CD8-positive, alpha-beta memory T cell (primary cell): ENCODE measurements around the gene CCDC110. TPM values are rescaled to one million over a fixed set of nuclear protein-coding genes. Genes with fewer than 3 reads are reported as not detected.

ENCODE experiments used
- CTCF ChIA-PET: fragments of 350-600 bp; sonication (Branson Sonifier 250); formaldehyde crosslinking; loops from one replicate; lab custom pipeline; 2021; ENCODE audit warnings: antibody characterized with exemption; lab: Charles Lee
- POLR2A ChIA-PET: fragments of 350-600 bp; sonication (Branson Sonifier 250); formaldehyde crosslinking; loops from one replicate; lab custom pipeline; 2021; ENCODE audit warnings: antibody characterized with exemption; lab: Charles Lee
- DNase-seq, 5 donors: peaks; one replicate each; pipeline versions ENCODE4 v3.0.0 to v3.0.0-alpha.2; 2020 to 2022; ENCODE audit warnings: mixed read lengths in 1 of 5
- H3K27ac ChIP-seq: one replicate; pipeline ENCODE4 v1.7.0; 2013; ENCODE audit warnings: low read depth, mild to moderate bottlenecking, low read length, moderate library complexity
- H3K27me3 ChIP-seq: 2 replicates; pipeline ENCODE4 v1.7.0; 2013; ENCODE audit warnings: low read length, mild to moderate bottlenecking; ENCODE audit not compliant: insufficient read depth, poor library complexity, severe bottlenecking
- H3K36me3 ChIP-seq: 2 replicates; pipeline ENCODE4 v1.7.0; 2013; ENCODE audit warnings: mild to moderate bottlenecking, low read length, moderate library complexity; ENCODE audit not compliant: insufficient read depth
- H3K4me1 ChIP-seq: 2 replicates; pipeline ENCODE4 v1.7.0; 2013; ENCODE audit warnings: mild to moderate bottlenecking, low read length, moderate library complexity; ENCODE audit not compliant: insufficient read depth
- H3K4me3 ChIP-seq: 2 replicates; pipeline ENCODE4 v1.7.0; 2013; ENCODE audit warnings: mild to moderate bottlenecking, low read length
- H3K9me3 ChIP-seq: 2 replicates; pipeline ENCODE4 v1.7.0; 2013; ENCODE audit warnings: mild to moderate bottlenecking, low read length
- H3K27ac Mint-ChIP-seq, 8 donors: one replicate each; pipeline ENCODE4 v1.8.0; 2020 to 2021; ENCODE audit warnings: mixed read lengths in 8 of 8, mild to moderate bottlenecking in 6 of 8, inconsistent platforms in 3 of 8, moderate library complexity in 3 of 8
- H3K27me3 Mint-ChIP-seq, 2 donors: one replicate each; pipeline ENCODE4 v1.8.0; 2020 to 2021; ENCODE audit warnings: mixed read lengths in 2 of 2, mild to moderate bottlenecking in 1 of 2, moderate library complexity in 1 of 2
- H3K36me3 Mint-ChIP-seq, 3 donors: one replicate each; pipeline ENCODE4 v1.8.0; 2020 to 2021; ENCODE audit warnings: mixed read lengths in 3 of 3, inconsistent platforms in 1 of 3, mild to moderate bottlenecking in 1 of 3
- H3K4me1 Mint-ChIP-seq, 3 donors: one replicate each; pipeline ENCODE4 v1.8.0; 2020 to 2021; ENCODE audit warnings: mixed read lengths in 3 of 3, inconsistent platforms in 1 of 3, mild to moderate bottlenecking in 1 of 3
- H3K4me3 Mint-ChIP-seq, 7 donors: one replicate each; pipeline ENCODE4 v1.8.0; 2020 to 2021; ENCODE audit warnings: mixed read lengths in 7 of 7, mild to moderate bottlenecking in 6 of 7, moderate library complexity in 4 of 7, inconsistent platforms in 2 of 7
- H3K9me3 Mint-ChIP-seq, 5 donors: one replicate each; pipeline ENCODE4 v1.8.0; 2020 to 2022; ENCODE audit warnings: mixed read lengths in 5 of 5, mild to moderate bottlenecking in 3 of 5, moderate library complexity in 2 of 5, inconsistent platforms in 1 of 5
- polyA plus RNA-seq: library from polyadenylated mRNA; unstranded; fragments of 300-500 nt; fragmentation: Illumina TruSeq; gene quantifications from one replicate; pipeline ENCODE4 v1.2.3, GENCODE V29; 2021
- total RNA-seq, 2 experiments: library from RNA; stranded (reverse); gene quantifications; one replicate each; pipeline ENCODE4 v1.2.3, GENCODE V29; 2021

The CCDC110 gene
- total and polyA plus RNA-seq, 3 experiments from 2014 or later = not detected

- Mint-ChIP-seq H3K4me3 (no peak overlapping the region), H3K36me3 (peaks cover 7 to 64% (median 17%) of the 10 kb centered on the region in 3 donors), H3K27ac (no peak overlapping the region), H3K9me3 (no peaks in the 10 kb centered on the region), H3K4me1 (no peaks in the 10 kb centered on the region), H3K27me3 (no peaks in the 10 kb centered on the region)
- peaks cover 6% of the 10 kb centered on the region for H3K36me3 ChIP-seq
- ChIA-PET CTCF (no interaction called here), POLR2A (no interaction called here)
- H3K27ac ChIP-seq = no peak overlapping the region
- H3K4me1 ChIP-seq = no peaks in the 10 kb centered on the region
- no peak overlapping the region for H3K4me3 ChIP-seq
- no peaks in the 10 kb centered on the region for H3K27me3 ChIP-seq
- H3K9me3 ChIP-seq = no peaks in the 10 kb centered on the region
- DNase-seq = no peak
These were observed 59.7 kb downstream of the CCDC110 start for GRCh38 chr4:185411849-185412248.

- Histone ChIP-seq H3K4me3 (no peak overlapping the region), H3K27ac (no peak overlapping the region), H3K36me3 (peaks cover 6% of the 10 kb centered on the region), H3K27me3 (no peaks in the 10 kb centered on the region), H3K4me1 (no peaks in the 10 kb centered on the region), H3K9me3 (no peaks in the 10 kb centered on the region)
- no peak overlapping the region for H3K4me3 Mint-ChIP-seq
- H3K36me3 Mint-ChIP-seq = peaks cover 7 to 57% (median 22%) of the 10 kb centered on the region in 3 donors
- ChIA-PET CTCF (no interaction called here), POLR2A (no interaction called here)
- no peaks in the 10 kb centered on the region for H3K9me3 Mint-ChIP-seq
- H3K4me1 Mint-ChIP-seq = no peaks in the 10 kb centered on the region
- H3K27me3 Mint-ChIP-seq = no peaks in the 10 kb centered on the region
- DNase-seq = no peak
- H3K27ac Mint-ChIP-seq = peak overlapping the region in 1 of 8 donors; percentile 14
These were observed 63.1 kb downstream of the CCDC110 start for GRCh38 chr4:185408432-185408831.

GRCh38 chr4:185405296-185405999, 66.1 kb downstream of the CCDC110 start:
- no peaks in the 10 kb centered on the region for H3K9me3 ChIP-seq
- Mint-ChIP-seq H3K9me3 (no peaks in the 10 kb centered on the region), H3K36me3 (peaks cover 7 to 59% (median 27%) of the 10 kb centered on the region in 3 donors), H3K4me3 (no peak overlapping the region), H3K27ac (peak overlapping the region in 4 of 8 donors; percentile 9 to 63 (median 28)), H3K27me3 (no peaks in the 10 kb centered on the region), H3K4me1 (no peaks in the 10 kb centered on the region)
- H3K27ac ChIP-seq = no peak overlapping the region
- H3K27me3 ChIP-seq = no peaks in the 10 kb centered on the region
- ChIA-PET CTCF (interaction anchor here (1.5 kb wide), 1 partner anchor 21 kb away, joined by 3 read pairs; the partner anchor contains the start of gene UFSP2), POLR2A (interaction anchor here (0.7 kb wide), 1 partner anchor 70 kb away, joined by 10 read pairs; no protein-coding TSS in a partner anchor)
- peaks cover 6% of the 10 kb centered on the region for H3K36me3 ChIP-seq
- no peak overlapping the region for H3K4me3 ChIP-seq
- no peaks in the 10 kb centered on the region for H3K4me1 ChIP-seq
- DNase-seq = no peak

GRCh38 chr4:185404031-185404430, 67.5 kb downstream of the CCDC110 start:
- Histone ChIP-seq H3K27me3 (no peaks in the 10 kb centered on the region), H3K4me3 (no peak overlapping the region), H3K36me3 (peaks cover 7% of the 10 kb centered on the region), H3K27ac (no peak overlapping the region), H3K9me3 (no peaks in the 10 kb centered on the region), H3K4me1 (no peaks in the 10 kb centered on the region)
- Mint-ChIP-seq H3K27ac (peak overlapping the region in 2 of 8 donors; percentile 32 to 35), H3K36me3 (peaks cover 0 to 67% (median 29%) of the 10 kb centered on the region in 3 donors), H3K4me1 (peaks cover 0 to 5% (median 0%) of the 10 kb centered on the region in 3 donors), H3K27me3 (no peaks in the 10 kb centered on the region), H3K4me3 (no peak overlapping the region), H3K9me3 (no peaks in the 10 kb centered on the region)
- CTCF ChIA-PET = interaction anchor here (1.5 kb wide), 1 partner anchor 22 kb away, joined by 3 read pairs; the partner anchor contains the start of gene UFSP2
- POLR2A ChIA-PET = interaction anchor here (0.6 kb wide), 1 partner anchor 49 kb away, joined by 3 read pairs; no protein-coding TSS in a partner anchor
- DNase-seq = no peak

GRCh38 chr4:185399466-185399865, 72.1 kb downstream of the CCDC110 start:
- CTCF ChIA-PET = no interaction called here
- Histone ChIP-seq H3K36me3 (peaks cover 10% of the 10 kb centered on the region), H3K27me3 (no peaks in the 10 kb centered on the region), H3K9me3 (no peaks in the 10 kb centered on the region), H3K4me3 (no peak overlapping the region), H3K27ac (no peak overlapping the region), H3K4me1 (peaks cover 10% of the 10 kb centered on the region)
- H3K4me1 Mint-ChIP-seq = peaks cover 18 to 21% (median 19%) of the 10 kb centered on the region in 3 donors
- no peak for DNase-seq
- no peak overlapping the region for H3K4me3 Mint-ChIP-seq
- H3K27ac Mint-ChIP-seq = peak overlapping the region in 1 of 8 donors; percentile 46
- POLR2A ChIA-PET = no interaction called here
- peaks cover 0 to 50% (median 20%) of the 10 kb centered on the region in 3 donors for H3K36me3 Mint-ChIP-seq
- H3K9me3 Mint-ChIP-seq = no peaks in the 10 kb centered on the region
- H3K27me3 Mint-ChIP-seq = no peaks in the 10 kb centered on the region

- CTCF ChIA-PET = interaction anchor here (0.7 to 3.4 kb wide), 2 partner anchors 27 to 255 kb away, joined by 3 to 19 read pairs; partner anchors contain the start of genes SLC25A4 and UFSP2
- peak overlapping the region in 1 of 7 donors; percentile 73 for H3K4me3 Mint-ChIP-seq
- Histone ChIP-seq H3K27me3 (no peaks in the 10 kb centered on the region), H3K9me3 (no peaks in the 10 kb centered on the region), H3K36me3 (peaks cover 10% of the 10 kb centered on the region), H3K27ac (no peak overlapping the region), H3K4me3 (no peak overlapping the region), H3K4me1 (peaks cover 16% of the 10 kb centered on the region)
- H3K36me3 Mint-ChIP-seq = peaks cover 0 to 47% (median 18%) of the 10 kb centered on the region in 3 donors
- DNase-seq = no peak
- POLR2A ChIA-PET = interaction anchor here (1.3 kb wide), 1 partner anchor 27 kb away, joined by 4 read pairs; the partner anchor contains the start of gene UFSP2
- no peaks in the 10 kb centered on the region for H3K9me3 Mint-ChIP-seq
- peaks cover 24 to 29% (median 27%) of the 10 kb centered on the region in 3 donors for H3K4me1 Mint-ChIP-seq
- peak overlapping the region in 2 of 8 donors; percentile 22 to 46 for H3K27ac Mint-ChIP-seq
- H3K27me3 Mint-ChIP-seq = no peaks in the 10 kb centered on the region
These were observed 72.9 kb downstream of the CCDC110 start for GRCh38 chr4:185398618-185399017.

GRCh38 chr4:185396724-185397385, 74.7 kb downstream of the CCDC110 start, which contains the start of gene ANKRD37:
ANKRD37 (plus strand) TSS chr4:185396841; CDS start chr4:185396924, 83 bp downstream.
- Mint-ChIP-seq H3K27ac (peak within 1 kb of the TSS; percentile 93 to 99 (median 99)), H3K27me3 (no peaks in the 10 kb centered on the region), H3K4me3 (peak within 1 kb of the TSS; percentile 94 to 98 (median 96)), H3K36me3 (peaks cover 0 to 37% (median 11%) of the 10 kb centered on the region in 3 donors), H3K9me3 (no peaks in the 10 kb centered on the region), H3K4me1 (peaks cover 25 to 34% (median 27%) of the 10 kb centered on the region in 3 donors)
- POLR2A ChIA-PET = interaction anchor here (0.6 to 3.2 kb wide), 3 partner anchors 29 to 254 kb away, joined by 3 to 39 read pairs (median 5); partner anchors contain the start of genes CCDC110, SLC25A4 and UFSP2
- H3K4me3 ChIP-seq = peak within 1 kb of the TSS; percentile 75
- no peaks in the 10 kb centered on the region for H3K9me3 ChIP-seq
- CTCF ChIA-PET = interaction anchor here (3.4 kb wide), 1 partner anchor 29 kb away, joined by 19 read pairs; the partner anchor contains the start of gene UFSP2
- H3K4me1 ChIP-seq = peaks cover 16% of the 10 kb centered on the region
- H3K27me3 ChIP-seq = no peaks in the 10 kb centered on the region
- H3K36me3 ChIP-seq = peaks cover 10% of the 10 kb centered on the region
- no peak for DNase-seq
- H3K27ac ChIP-seq = peak within 1 kb of the TSS; percentile 98
